ENCODE data around the gene LEKR1. TPM values are rescaled to one million over a fixed set of nuclear protein-coding genes. Genes with fewer than 3 reads are reported as not detected.

Gene LEKR1
- total RNA-seq, 1 donor: 0.81 TPM

- TF ChIP-seq CTCF (IDR thresholded peaks at IDR 0.05; ENCODE audit: insufficient read depth, low read length): no peak
- DNase-seq (ENCODE audit: low read depth): no peak
- H3K4me3 ChIP-seq (ENCODE audit: low read depth, low read length): no peak overlapping the region
Measured at GRCh38 chr3:157043771-157044170, 217.6 kb downstream of the LEKR1 start.

GRCh38 chr3:157045238-157045850 lies 219.2 kb downstream of the LEKR1 start:
- TF ChIP-seq CTCF (IDR thresholded peaks at IDR 0.05; ENCODE audit: insufficient read depth, low read length): no peak
- peak; percentile 24 for DNase-seq (ENCODE audit: low read depth)
- peak overlapping the region; percentile 34 for H3K4me3 ChIP-seq (ENCODE audit: low read depth, low read length)

DNA sequence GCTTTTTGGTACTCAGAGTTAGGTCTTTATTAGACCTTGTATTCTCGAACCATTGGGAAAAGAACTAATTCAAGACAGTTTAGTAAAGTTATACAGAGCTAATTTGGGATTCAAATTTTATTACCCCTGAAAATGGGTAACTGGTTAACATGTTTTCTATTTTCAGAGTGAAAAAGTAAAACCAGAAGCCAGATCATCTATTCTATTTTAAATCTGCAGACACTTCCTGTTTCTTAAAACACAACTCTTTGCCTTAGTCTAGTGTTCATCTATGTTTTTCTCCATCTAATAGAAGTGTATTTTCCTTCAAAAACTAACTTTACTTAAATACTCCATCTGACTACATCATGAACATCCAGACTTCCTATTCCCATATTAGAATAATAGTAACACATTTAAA lies 220.4 kb downstream of the LEKR1 start:
- no peak overlapping the region for H3K4me3 ChIP-seq (ENCODE audit: low read depth, low read length)
- no peak for DNase-seq (ENCODE audit: low read depth)
- no peak for TF ChIP-seq CTCF (IDR thresholded peaks at IDR 0.05; ENCODE audit: insufficient read depth, low read length)

- no peak overlapping the region for H3K4me3 ChIP-seq (ENCODE audit: low read depth, low read length)
Measured at GRCh38 chr3:157051055-157051454, 224.9 kb downstream of the LEKR1 start.

GRCh38 chr3:157051591-157051990 lies 225.4 kb downstream of the LEKR1 start:
- H3K4me3 ChIP-seq (ENCODE audit: low read depth, low read length): no peak overlapping the region
- no peak for TF ChIP-seq CTCF (IDR thresholded peaks at IDR 0.05; ENCODE audit: insufficient read depth, low read length)
- no peak for DNase-seq (ENCODE audit: low read depth)

More at GRCh38 chr3:157051055-157051454, 224.9 kb downstream of the LEKR1 start:
- no peak for TF ChIP-seq CTCF (IDR thresholded peaks at IDR 0.05; ENCODE audit: insufficient read depth, low read length)
- no peak for DNase-seq (ENCODE audit: low read depth)

- no peak overlapping the region for H3K4me3 ChIP-seq (ENCODE audit: low read depth, low read length)
- TF ChIP-seq CTCF (IDR thresholded peaks at IDR 0.05; ENCODE audit: insufficient read depth, low read length): no peak
- DNase-seq (ENCODE audit: low read depth): no peak
Measured at GRCh38 chr3:157056035-157056434, 229.9 kb downstream of the LEKR1 start.
